D721Med (cell line): ENCODE measurements around the gene DSCAM.

Experiments used
- DNase-seq: peaks from one replicate; pipeline ENCODE4 v3.0.0; 2011; ENCODE audit warnings: low spot score; ENCODE audit not compliant: insufficient read length
- FAIRE-seq: peaks from 2 replicates; lab custom pipeline; 2011; peaks lifted over from hg19 to GRCh38; lab: Jason Lieb, UNC
- CTCF ChIP-seq: IDR thresholded peaks from 2 replicates; pipeline ENCODE4 v1.5.1; 2012; ENCODE audit warnings: mild to moderate bottlenecking, control low read depth; ENCODE audit not compliant: insufficient read depth; ENCODE audit errors: missing control alignments

The DSCAM gene

GRCh38 chr21:39976800-39977199 is 870.2 kb downstream of the DSCAM start:
- no peak for TF ChIP-seq CTCF
- DNase-seq (no peak), FAIRE-seq (no peak)

- FAIRE-seq (no peak), DNase-seq (no peak)
- TF ChIP-seq CTCF, result no peak
Observed at GRCh38 chr21:39972976-39973770, 873.8 kb downstream of the DSCAM start.

GRCh38 chr21:39972471-39972870 is 874.5 kb downstream of the DSCAM start:
- no peak for TF ChIP-seq CTCF
- FAIRE-seq, result no peak
- no peak for DNase-seq

- DNase-seq, result no peak
- TF ChIP-seq CTCF, result no peak
- FAIRE-seq, result no peak
Observed at GRCh38 chr21:39971956-39972355, 875.0 kb downstream of the DSCAM start.

- no peak for TF ChIP-seq CTCF
- FAIRE-seq (no peak), DNase-seq (no peak)
Observed at GRCh38 chr21:39969691-39970364, 877.1 kb downstream of the DSCAM start.

- DNase-seq (no peak), FAIRE-seq (no peak)
- TF ChIP-seq CTCF, result no peak
Observed at GRCh38 chr21:39968010-39968409, 878.9 kb downstream of the DSCAM start.

- no peak for TF ChIP-seq CTCF
Observed at GRCh38 chr21:39966786-39967185, 880.2 kb downstream of the DSCAM start.

More at GRCh38 chr21:39966786-39967185, 880.2 kb downstream of the DSCAM start:
- no peak for FAIRE-seq
- DNase-seq, result no peak
